NCI-H2227 (cell line): ENCODE data around the gene PSMB8.
A peak's percentile ranks its signal among the peaks of the same experiment; 100 is the strongest.
"Not testable (repeated sequence)": the region's sequence is repeated elsewhere in the genome, so short reads cannot be mapped to it uniquely, and the experiment has no call there.

Experiments used
- DNase-seq: peaks from one replicate; lab custom pipeline; 2025; ENCODE audit not compliant: unreplicated experiment; lab: John Stamatoyannopoulos, UW

Gene PSMB8

GRCh38 chr6:32838114-32838958, 5.5 kb downstream of the PSMB8 start, which contains the start of gene TAP2:
Gene TAP2, minus strand, starts transcription at chr6:32838739. Its CDS starts 506 bp downstream, at chr6:32838233.
- DNase-seq: peak; percentile 95

- DNase-seq: no peak
Observed at GRCh38 chr6:32837651-32838113, 6.2 kb downstream of the PSMB8 start.

- DNase-seq: no peak
Observed at GRCh38 chr6:32836873-32837272, 7.0 kb downstream of the PSMB8 start.

- no peak for DNase-seq
Observed at GRCh38 chr6:32835167-32835893, 8.5 kb downstream of the PSMB8 start.

GRCh38 chr6:32833664-32834063, 10.2 kb downstream of the PSMB8 start:
- DNase-seq: no peak

- DNase-seq: no peak
Observed at GRCh38 chr6:32832535-32832934, 11.3 kb downstream of the PSMB8 start.

- no peak for DNase-seq
Observed at GRCh38 chr6:32830936-32831335, 12.9 kb downstream of the PSMB8 start.

GRCh38 chr6:32830017-32830416, 13.8 kb downstream of the PSMB8 start:
- no peak for DNase-seq

GRCh38 chr6:32829495-32829894, 14.4 kb downstream of the PSMB8 start:
- DNase-seq: no peak

GRCh38 chr6:32827025-32827424, 16.8 kb downstream of the PSMB8 start:
- DNase-seq: no peak

- DNase-seq: peak; percentile 27
Observed at GRCh38 chr6:32825966-32826365, 17.9 kb downstream of the PSMB8 start.

GRCh38 chr6:32819729-32820128, 24.1 kb downstream of the PSMB8 start:
- DNase-seq: no peak

- no peak for DNase-seq
Observed at GRCh38 chr6:32818867-32819266, 25.0 kb downstream of the PSMB8 start.

- no peak for DNase-seq
Observed at GRCh38 chr6:32816746-32817204, 27.1 kb downstream of the PSMB8 start, which contains the start of gene HLA-DOB. Gene HLA-DOB, minus strand, starts transcription at chr6:32817002. Its CDS starts 51 bp downstream, at chr6:32816951.

- DNase-seq: no peak
Observed at GRCh38 chr6:32815996-32816395, 27.9 kb downstream of the PSMB8 start.

- no peak for DNase-seq
Observed at GRCh38 chr6:32815115-32815514, 28.7 kb downstream of the PSMB8 start.

- no peak for DNase-seq
Observed at GRCh38 chr6:32814145-32814544, 29.7 kb downstream of the PSMB8 start.

- DNase-seq: no peak
Observed at GRCh38 chr6:32809171-32809570, 34.7 kb downstream of the PSMB8 start.

- DNase-seq: no peak
Observed at GRCh38 chr6:32807020-32807580, 36.7 kb downstream of the PSMB8 start.

- not testable (repeated sequence) for DNase-seq
Observed at GRCh38 chr6:32805404-32805803, 38.4 kb downstream of the PSMB8 start.

- DNase-seq: no peak
Observed at GRCh38 chr6:32803416-32803815, 40.4 kb downstream of the PSMB8 start.
